Mesendoderm (in vitro differentiated cells): ENCODE results near the gene SLC25A53.
"Not testable (repeated sequence)": the region's sequence is repeated elsewhere in the genome, so short reads cannot be mapped to it uniquely, and the experiment has no call there.

Source experiments
- DNase-seq: peaks from one replicate; pipeline ENCODE4 v3.0.0; 2013
- H2AK5ac ChIP-seq: 2 replicates; pipeline ENCODE4 v1.6.1; 2013; ENCODE audit warnings: low read length, inconsistent platforms
- H2BK120ac ChIP-seq: 2 replicates; pipeline ENCODE4 v1.6.1; 2013; ENCODE audit warnings: low read depth, mild to moderate bottlenecking, low read length, moderate library complexity, mixed read lengths
- H2BK15ac ChIP-seq: replicated peaks from 2 replicates; pipeline ENCODE4 v1.6.1; 2013; ENCODE audit warnings: low read depth, mild to moderate bottlenecking, moderate library complexity
- H2BK5ac ChIP-seq: 2 replicates; pipeline ENCODE4 v1.6.1; 2013; ENCODE audit warnings: low read length, inconsistent platforms
- H3K18ac ChIP-seq: 2 replicates; pipeline ENCODE4 v1.6.1; 2013; ENCODE audit warnings: mild to moderate bottlenecking, low read length, mixed read lengths
- H3K23ac ChIP-seq: one replicate; pipeline ENCODE4 v1.6.1; 2013; ENCODE audit warnings: low read length
- H3K27ac ChIP-seq: 2 replicates; pipeline ENCODE4 v1.5.1; 2013; ENCODE audit warnings: low read depth, mild to moderate bottlenecking, inconsistent platforms, low read length, moderate library complexity
- H3K27me3 ChIP-seq: 2 replicates; pipeline ENCODE4 v1.6.1; 2013; ENCODE audit warnings: low read length, control low read depth, mild to moderate bottlenecking, inconsistent platforms; ENCODE audit not compliant: insufficient read depth, poor library complexity
- H3K36me3 ChIP-seq: 2 replicates; pipeline ENCODE4 v1.6.1; 2013; ENCODE audit warnings: low read length, inconsistent platforms; ENCODE audit not compliant: control insufficient read depth, insufficient read depth
- H3K4ac ChIP-seq: one replicate; pipeline ENCODE4 v1.6.1; 2013; ENCODE audit warnings: low read depth, mild to moderate bottlenecking, low read length, moderate library complexity
- H3K4me1 ChIP-seq: 2 replicates; pipeline ENCODE4 v1.6.1; 2013; ENCODE audit warnings: low read depth, low read length, inconsistent platforms; ENCODE audit not compliant: control insufficient read depth
- H3K4me2 ChIP-seq: 2 replicates; pipeline ENCODE4 v1.6.1; 2013; ENCODE audit warnings: low read length
- H3K4me3 ChIP-seq: 2 replicates; pipeline ENCODE4 v1.5.1; 2013; ENCODE audit warnings: mild to moderate bottlenecking, low read length
- H3K56ac ChIP-seq: one replicate; pipeline ENCODE4 v1.6.1; 2013; ENCODE audit warnings: low read length
- H3K79me1 ChIP-seq: 2 replicates; pipeline ENCODE4 v1.6.1; 2013; ENCODE audit warnings: low read length, inconsistent platforms
- H3K79me2 ChIP-seq: 2 replicates; pipeline ENCODE4 v1.6.1; 2013; ENCODE audit warnings: mild to moderate bottlenecking, low read length; ENCODE audit not compliant: control insufficient read depth, insufficient read depth
- H3K9ac ChIP-seq: 2 replicates; pipeline ENCODE4 v1.6.1; 2013; ENCODE audit warnings: low read length, inconsistent platforms
- H4K5ac ChIP-seq: one replicate; pipeline ENCODE4 v1.6.1; 2013; ENCODE audit warnings: low read length
- H4K8ac ChIP-seq: one replicate; pipeline ENCODE4 v1.6.1; 2013; ENCODE audit warnings: low read depth, mild to moderate bottlenecking, control low read depth, low read length, moderate library complexity
- WGBS: extraction: QIAGEN DNeasy Blood & Tissue Kit; methylation state at CpG from one replicate; pipeline ENCODE4 v1.1.7; 2013; ENCODE audit warnings: low lambda C conversion rate, missing lambda C conversion rate; ENCODE audit not compliant: insufficient coverage; ENCODE audit errors: extremely low coverage; 5-methylcytosine and 5-hydroxymethylcytosine counted together

SLC25A53 gene

DNA sequence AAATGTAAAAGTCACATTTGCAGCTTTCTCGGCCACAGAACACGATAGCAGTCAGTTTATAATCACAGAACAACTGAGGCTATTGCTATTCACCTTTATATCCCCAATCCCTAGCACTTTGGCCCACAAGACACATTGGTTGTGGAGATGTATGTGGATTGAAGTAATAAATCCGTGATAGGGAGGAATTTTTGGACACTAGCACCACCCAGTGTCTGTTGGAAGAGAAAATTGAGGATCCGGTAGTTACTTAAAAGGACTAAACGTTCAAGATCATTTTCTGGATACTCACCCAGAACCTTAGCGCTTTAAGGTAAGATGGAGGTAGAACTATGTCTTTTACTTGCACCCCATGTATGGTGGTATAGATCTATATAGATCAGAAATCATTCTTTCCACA is 79.0 kb downstream of the SLC25A53 start:
- not testable (repeated sequence) for H3K4me2 ChIP-seq, H2BK5ac ChIP-seq, H3K56ac ChIP-seq, H3K23ac ChIP-seq, H3K18ac ChIP-seq, H3K4ac ChIP-seq, DNase-seq, H4K8ac ChIP-seq, H2AK5ac ChIP-seq, H3K4me3 ChIP-seq, H2BK120ac ChIP-seq, H2BK15ac ChIP-seq, H3K4me1 ChIP-seq, H4K5ac ChIP-seq, H3K27ac ChIP-seq, H3K36me3 ChIP-seq, H3K27me3 ChIP-seq, H3K9ac ChIP-seq, H3K79me1 ChIP-seq, H3K79me2 ChIP-seq
- WGBS: no CpG with 5 or more reads among the region's 6 CpGs

DNA sequence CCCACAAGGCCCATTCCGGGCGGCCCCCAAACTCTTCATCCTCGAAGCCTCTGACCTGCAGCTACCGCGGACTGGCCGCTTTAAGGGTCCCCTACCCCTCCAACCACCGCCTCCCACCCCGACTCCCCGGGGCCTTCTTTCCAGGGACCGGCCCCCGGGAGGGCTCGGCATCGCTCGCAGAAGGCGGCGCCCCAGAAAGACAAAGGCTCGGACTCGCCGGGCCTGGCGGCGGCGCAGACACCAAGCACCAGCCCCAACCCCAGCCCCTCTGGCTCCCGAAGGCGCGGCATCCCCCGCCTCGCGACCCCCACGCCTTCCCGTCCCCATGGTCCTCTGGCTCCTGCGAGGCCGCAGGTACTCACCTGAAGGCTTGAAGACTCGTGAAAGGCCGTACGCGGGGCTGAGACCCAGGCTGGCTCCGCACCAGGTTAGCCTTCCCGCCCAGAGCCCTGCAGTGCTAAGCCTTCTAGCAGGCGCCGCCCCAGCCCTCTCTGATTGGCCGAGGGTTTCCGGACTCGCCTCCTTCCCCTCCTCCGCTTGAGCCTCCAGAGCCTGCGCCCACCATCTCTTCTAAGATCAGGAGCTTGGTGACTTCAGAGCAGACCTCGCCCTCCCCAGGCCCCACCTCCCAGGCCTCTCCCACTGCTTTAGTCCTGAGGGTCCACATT is 80.9 kb downstream of the SLC25A53 start, which contains the start of gene TMSB15C:
TSS of gene TMSB15C (minus strand) at position 459 of the 668 bp plus-strand sequence.
- H2BK15ac ChIP-seq: not testable (repeated sequence)

GRCh38 chrX:104062636-104063035 is 94.2 kb downstream of the SLC25A53 start:
- not testable (repeated sequence) for DNase-seq, H3K18ac ChIP-seq, H2BK5ac ChIP-seq, H3K79me1 ChIP-seq, H2AK5ac ChIP-seq, H3K23ac ChIP-seq, H2BK15ac ChIP-seq, H3K4me3 ChIP-seq, H2BK120ac ChIP-seq, H4K5ac ChIP-seq, H4K8ac ChIP-seq, H3K36me3 ChIP-seq, H3K9ac ChIP-seq, H3K4ac ChIP-seq, H3K79me2 ChIP-seq, H3K27ac ChIP-seq, H3K4me2 ChIP-seq, H3K4me1 ChIP-seq, H3K56ac ChIP-seq, H3K27me3 ChIP-seq
- no CpG with 5 or more reads among the region's 18 CpGs for WGBS

More for the DNA sequence above, 80.9 kb downstream of the SLC25A53 start, which contains the start of gene TMSB15C:
- H3K56ac ChIP-seq, H3K4ac ChIP-seq, H3K79me2 ChIP-seq, H3K79me1 ChIP-seq, H2AK5ac ChIP-seq, H3K36me3 ChIP-seq, H3K4me1 ChIP-seq, H3K27me3 ChIP-seq, DNase-seq, H2BK120ac ChIP-seq, H3K27ac ChIP-seq, H4K8ac ChIP-seq, H3K23ac ChIP-seq, H4K5ac ChIP-seq, H2BK5ac ChIP-seq, H3K9ac ChIP-seq, H3K18ac ChIP-seq, H3K4me3 ChIP-seq, H3K4me2 ChIP-seq: not testable (repeated sequence)
- WGBS: no CpG with 5 or more reads among the region's 46 CpGs

- not testable (repeated sequence) for DNase-seq, H3K79me1 ChIP-seq, H3K4ac ChIP-seq, H3K79me2 ChIP-seq, H2BK5ac ChIP-seq, H3K4me3 ChIP-seq, H3K23ac ChIP-seq, H3K4me1 ChIP-seq, H3K4me2 ChIP-seq, H4K5ac ChIP-seq, H2BK120ac ChIP-seq, H3K27me3 ChIP-seq, H3K56ac ChIP-seq, H4K8ac ChIP-seq, H3K9ac ChIP-seq, H2BK15ac ChIP-seq, H2AK5ac ChIP-seq, H3K36me3 ChIP-seq, H3K18ac ChIP-seq, H3K27ac ChIP-seq
- no CpG with 5 or more reads among the region's 13 CpGs for WGBS
Observed at GRCh38 chrX:104054956-104055355, 101.9 kb downstream of the SLC25A53 start.
